Karpas-422 (cell line): ENCODE measurements around the gene FBXO2. TPM values are rescaled to one million over a fixed set of nuclear protein-coding genes. Genes with fewer than 3 reads are reported as not detected.

Source experiments
- DNase-seq: peaks from one replicate; pipeline ENCODE4 v3.0.0-alpha.2; 2015
- H2AFZ ChIP-seq: fragments of 200-600 bp; sonication (generic); 2 replicates; pipeline ENCODE4 v1.6.1; 2014; ENCODE audit warnings: antibody characterized with exemption, low read length, mixed read lengths
- H3K27ac ChIP-seq: fragments of 200-600 bp; sonication (generic); 2 replicates; pipeline ENCODE4 v1.5.1; 2014; ENCODE audit warnings: mild to moderate bottlenecking, low read length, moderate library complexity
- H3K27me3 ChIP-seq: fragments of 200-600 bp; sonication (generic); 2 replicates; pipeline ENCODE4 v1.6.1; 2014; ENCODE audit warnings: low read length, mixed read lengths
- H3K36me3 ChIP-seq: fragments of 200-600 bp; sonication (generic); 2 replicates; pipeline ENCODE4 v1.6.1; 2014; ENCODE audit warnings: low read length, mixed read lengths; ENCODE audit not compliant: insufficient read depth
- H3K4me1 ChIP-seq: fragments of 200-600 bp; sonication (generic); 2 replicates; pipeline ENCODE4 v1.6.1; 2014; ENCODE audit warnings: mild to moderate bottlenecking, low read length, mixed read lengths
- H3K4me2 ChIP-seq: fragments of 200-600 bp; sonication (generic); 2 replicates; pipeline ENCODE4 v1.6.1; 2014; ENCODE audit warnings: low read length, low read depth, mild to moderate bottlenecking; ENCODE audit not compliant: poor library complexity, severe bottlenecking
- H3K4me3 ChIP-seq: fragments of 200-600 bp; sonication (generic); 2 replicates; pipeline ENCODE4 v1.5.1; 2014; ENCODE audit warnings: mild to moderate bottlenecking, antibody characterized with exemption, low read length, mixed read lengths
- H3K79me2 ChIP-seq: fragments of 200-600 bp; sonication (generic); 2 replicates; pipeline ENCODE4 v1.6.1; 2014; ENCODE audit warnings: mild to moderate bottlenecking, low read length, mixed read lengths
- H3K9ac ChIP-seq: fragments of 200-600 bp; sonication (generic); 2 replicates; pipeline ENCODE4 v1.6.0; 2014; ENCODE audit warnings: low read length
- H3K9me2 ChIP-seq: fragments of 200-600 bp; sonication (generic), shearing (Covaris generic); replicated peaks from 2 replicates; pipeline ENCODE4 v1.6.0; 2014; ENCODE audit warnings: mild to moderate bottlenecking, low read length, moderate library complexity; ENCODE audit not compliant: insufficient read depth
- H3K9me3 ChIP-seq: fragments of 300-700, 200-600 bp; sonication (generic); 2 replicates; pipeline ENCODE4 v1.6.1; 2014; ENCODE audit warnings: low read length, mixed read lengths
- H4K20me1 ChIP-seq: fragments of 200-600 bp; sonication (generic); 2 replicates; pipeline ENCODE4 v1.6.1; 2014; ENCODE audit warnings: mild to moderate bottlenecking, antibody characterized with exemption, low read length, low read depth; ENCODE audit not compliant: insufficient read depth
- total RNA-seq: library from RNA; depleted of rRNA; stranded (reverse); fragments of >200 nt; shearing (Covaris generic); gene quantifications from 2 replicates; pipeline ENCODE4 v1.2.3, GENCODE V29; 2014; ENCODE audit warnings: low replicate concordance

The FBXO2 gene
- total RNA-seq, 1 experiment from 2014 or later = not detected

DNA sequence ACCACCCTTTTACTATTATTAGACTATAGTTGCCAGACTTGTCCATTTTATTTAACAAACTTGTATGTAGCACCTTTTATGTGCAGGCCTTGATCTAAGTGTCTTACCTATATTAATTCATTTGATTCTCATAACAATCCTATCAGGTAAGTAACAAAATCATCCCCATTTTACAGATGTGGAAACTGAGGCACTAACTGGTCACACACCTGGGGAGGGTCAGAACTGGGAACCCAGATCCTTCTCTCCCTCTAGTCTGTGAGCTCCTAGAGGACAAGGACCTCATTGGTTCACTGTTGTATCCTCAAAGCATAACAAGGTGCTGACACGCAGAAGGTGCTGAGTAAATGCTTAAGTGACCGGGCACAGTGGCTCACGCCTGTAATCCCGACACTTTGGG is 14.9 kb downstream of the FBXO2 start:
- H3K4me3 ChIP-seq = no peak overlapping the region
- H3K9me3 ChIP-seq = no peaks in the 10 kb centered on the region
- no peak for DNase-seq
- H4K20me1 ChIP-seq = no peaks in the 10 kb centered on the region; the same call in 1 of the 2 replicates
- no peak overlapping the region for H2AFZ ChIP-seq
- no peak overlapping the region for H3K9ac ChIP-seq
- no peaks in the 10 kb centered on the region for H3K79me2 ChIP-seq
- H3K4me1 ChIP-seq = peaks cover 4% of the 10 kb centered on the region
- no peak overlapping the region for H3K27ac ChIP-seq
- H3K4me2 ChIP-seq = no peak overlapping the region
- H3K9me2 ChIP-seq = no peaks in the 10 kb centered on the region
- H3K27me3 ChIP-seq = no peaks in the 10 kb centered on the region
- no peaks in the 10 kb centered on the region for H3K36me3 ChIP-seq

DNA sequence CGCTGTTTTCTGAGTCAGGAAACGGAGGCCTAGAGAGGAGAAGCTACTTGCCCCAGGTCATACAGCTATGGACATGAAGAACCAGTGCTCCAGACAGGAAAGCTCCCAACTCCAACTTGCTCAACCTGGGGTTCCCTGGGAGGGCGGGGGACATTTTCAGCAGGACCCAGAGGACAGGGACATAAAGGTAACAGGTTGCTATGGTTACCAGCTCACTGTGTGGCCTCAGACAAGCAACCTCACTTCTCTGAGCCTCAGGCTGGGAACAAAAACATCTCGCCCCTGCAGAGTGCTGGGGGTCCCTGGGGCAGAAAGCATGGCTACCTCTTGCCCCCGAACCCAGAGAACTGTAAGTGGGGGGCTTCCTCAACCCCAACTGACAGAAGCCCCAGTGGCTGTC is 16.1 kb downstream of the FBXO2 start:
- Histone ChIP-seq H3K9me3 (no peaks in the 10 kb centered on the region), H3K27ac (no peak overlapping the region), H3K9ac (no peak overlapping the region), H3K4me3 (no peak overlapping the region), H3K36me3 (no peaks in the 10 kb centered on the region), H3K4me1 (peaks cover 4% of the 10 kb centered on the region), H3K4me2 (no peak overlapping the region), H4K20me1 (no peaks in the 10 kb centered on the region; the same call in 1 of the 2 replicates), H3K9me2 (no peaks in the 10 kb centered on the region), H3K79me2 (no peaks in the 10 kb centered on the region), H3K27me3 (no peaks in the 10 kb centered on the region), H2AFZ (no peak overlapping the region)
- DNase-seq = no peak

DNA sequence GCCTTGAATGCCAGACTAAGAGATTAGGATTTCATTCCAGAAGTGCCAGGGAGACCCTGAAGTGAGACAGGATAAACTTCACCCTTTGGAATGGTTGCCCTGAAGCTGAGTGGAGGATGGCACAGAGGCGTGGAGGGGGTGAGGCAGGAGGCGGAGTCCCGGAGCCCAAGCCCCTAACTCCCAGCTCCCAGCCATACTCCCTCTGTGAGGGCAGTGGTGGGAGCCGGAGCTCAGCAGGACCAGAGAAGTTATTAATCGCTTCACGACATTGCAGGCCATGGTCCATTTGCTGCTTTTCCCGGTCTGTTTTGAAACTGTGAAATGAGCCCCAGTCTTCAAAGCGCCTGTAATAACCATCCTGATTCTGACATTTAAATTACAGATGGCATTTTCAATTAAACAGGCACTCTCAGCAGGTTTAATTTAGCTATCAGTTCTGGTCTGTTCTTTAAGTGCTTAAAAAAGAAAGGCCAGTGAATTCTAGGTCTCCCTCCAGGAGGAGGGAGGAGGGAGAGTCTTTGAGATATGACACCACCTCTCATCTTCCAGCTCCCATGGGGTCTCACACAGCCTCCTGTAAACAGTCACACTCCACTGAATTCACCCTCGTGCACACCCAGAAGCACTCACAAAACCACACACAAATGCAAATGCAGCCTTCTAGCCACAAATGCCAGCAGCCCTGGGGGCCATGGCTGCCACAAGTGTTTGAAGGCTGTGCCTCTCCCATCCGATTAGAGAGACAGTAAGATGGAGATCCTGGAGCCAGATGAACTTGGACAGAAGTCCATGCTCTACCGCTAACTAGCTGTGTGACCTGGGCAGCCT is 19.6 kb downstream of the FBXO2 start:
- Histone ChIP-seq H3K9me2 (no peaks in the 10 kb centered on the region), H3K4me2 (no peak overlapping the region), H3K79me2 (no peaks in the 10 kb centered on the region), H3K27ac (no peak overlapping the region), H2AFZ (no peak overlapping the region), H3K27me3 (no peaks in the 10 kb centered on the region), H3K36me3 (no peaks in the 10 kb centered on the region), H3K4me3 (no peak overlapping the region), H3K9ac (no peak overlapping the region), H4K20me1 (no peaks in the 10 kb centered on the region), H3K4me1 (peaks cover 10% of the 10 kb centered on the region), H3K9me3 (no peaks in the 10 kb centered on the region)
- no peak for DNase-seq

DNA sequence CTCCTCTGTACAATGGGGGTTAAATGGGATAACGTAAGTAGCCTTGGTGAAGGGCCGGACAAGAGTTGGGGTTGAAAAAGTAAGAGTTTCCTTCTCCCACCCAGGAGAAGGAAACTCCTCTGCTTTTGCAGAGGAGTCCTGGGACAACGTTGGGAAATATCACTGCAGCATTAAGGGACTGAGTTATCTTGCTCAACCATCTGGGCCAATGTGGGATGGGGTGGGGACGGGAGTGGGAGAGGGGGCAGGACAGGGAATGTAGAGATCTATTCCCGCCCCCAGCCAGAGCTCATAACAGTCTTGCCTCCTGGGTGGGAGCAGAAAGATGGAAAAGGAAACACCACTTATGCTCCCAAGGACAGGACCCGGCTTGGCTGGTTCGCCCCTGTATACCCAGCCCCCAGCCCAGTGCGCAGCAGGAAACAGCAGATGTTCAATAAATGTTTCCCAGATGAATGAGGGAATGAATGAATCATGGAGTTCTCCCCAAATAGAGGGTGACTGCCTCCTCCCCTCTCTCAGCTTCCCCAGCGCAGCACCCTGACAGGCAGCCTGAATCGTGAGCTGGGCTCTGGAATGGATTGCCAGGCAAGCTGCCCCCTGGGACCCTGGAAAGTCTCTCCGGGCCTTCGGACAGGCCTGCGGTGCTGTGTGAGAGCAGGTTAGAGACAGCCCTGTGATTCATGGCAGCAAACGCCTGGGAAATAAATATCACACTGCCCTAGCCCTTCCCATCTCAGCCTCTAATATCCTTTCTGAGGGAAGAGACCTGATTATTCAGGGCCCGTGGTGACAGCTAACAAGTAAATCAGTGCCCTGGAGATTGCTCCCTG is 24.8 kb downstream of the FBXO2 start:
- Histone ChIP-seq H3K79me2 (no peaks in the 10 kb centered on the region), H3K9me2 (no peaks in the 10 kb centered on the region), H3K27me3 (no peaks in the 10 kb centered on the region), H3K36me3 (no peaks in the 10 kb centered on the region), H3K9ac (no peak overlapping the region), H3K4me2 (no peak overlapping the region), H3K4me1 (peaks cover 5% of the 10 kb centered on the region), H3K4me3 (no peak overlapping the region), H3K27ac (no peak overlapping the region), H2AFZ (no peak overlapping the region), H4K20me1 (no peaks in the 10 kb centered on the region; the same call in 1 of the 2 replicates), H3K9me3 (no peaks in the 10 kb centered on the region)
- no peak for DNase-seq

DNA sequence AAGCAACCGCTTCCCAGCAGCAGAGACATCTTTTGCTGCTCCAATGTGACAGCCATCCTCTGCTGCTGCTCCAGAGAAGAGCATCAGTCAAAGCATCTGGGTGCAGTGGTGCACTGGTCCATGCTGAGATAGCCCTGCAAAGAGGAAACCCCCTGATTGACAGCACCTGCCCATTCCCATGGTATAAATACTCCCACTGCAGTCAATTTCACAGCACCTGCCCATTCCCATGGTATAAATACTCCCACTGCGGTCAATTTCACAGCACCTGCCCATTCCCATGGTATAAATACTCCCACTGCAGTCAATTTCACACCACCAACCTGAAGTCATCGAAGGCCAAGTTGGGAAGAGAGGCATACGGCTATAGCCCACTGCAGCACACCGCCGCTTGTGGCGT is 25.5 kb downstream of the FBXO2 start:
- Histone ChIP-seq H3K36me3 (no peaks in the 10 kb centered on the region), H3K4me1 (peaks cover 5% of the 10 kb centered on the region), H2AFZ (no peak overlapping the region), H3K79me2 (no peaks in the 10 kb centered on the region), H3K9me3 (no peaks in the 10 kb centered on the region), H3K27ac (no peak overlapping the region), H3K9me2 (no peaks in the 10 kb centered on the region), H3K4me3 (no peak overlapping the region), H3K9ac (no peak overlapping the region), H3K27me3 (no peaks in the 10 kb centered on the region), H4K20me1 (no peaks in the 10 kb centered on the region; the same call in 1 of the 2 replicates), H3K4me2 (no peak overlapping the region)
- no peak for DNase-seq

DNA sequence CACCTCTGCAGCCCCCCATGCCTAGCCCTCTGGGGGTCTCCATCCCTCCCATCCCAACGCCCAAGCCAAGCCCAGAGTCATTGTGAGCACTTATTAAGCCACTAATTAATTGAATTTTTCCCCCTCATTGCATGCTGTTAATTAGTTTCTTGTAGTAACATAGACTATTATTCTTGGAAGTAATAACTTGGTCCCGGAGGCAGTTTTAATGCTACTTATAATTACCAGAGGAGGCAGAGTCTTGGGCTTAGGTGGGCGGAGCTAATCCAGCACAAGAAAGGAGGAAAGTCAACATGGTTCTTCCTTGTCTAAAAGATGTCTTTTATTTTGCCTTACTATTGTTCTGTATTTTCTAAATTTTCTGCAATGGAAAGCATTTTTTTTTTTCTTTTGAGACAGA is 27.7 kb downstream of the FBXO2 start:
- H3K9me3 ChIP-seq = no peaks in the 10 kb centered on the region
- H3K9me2 ChIP-seq = no peaks in the 10 kb centered on the region
- no peak for DNase-seq

DNA sequence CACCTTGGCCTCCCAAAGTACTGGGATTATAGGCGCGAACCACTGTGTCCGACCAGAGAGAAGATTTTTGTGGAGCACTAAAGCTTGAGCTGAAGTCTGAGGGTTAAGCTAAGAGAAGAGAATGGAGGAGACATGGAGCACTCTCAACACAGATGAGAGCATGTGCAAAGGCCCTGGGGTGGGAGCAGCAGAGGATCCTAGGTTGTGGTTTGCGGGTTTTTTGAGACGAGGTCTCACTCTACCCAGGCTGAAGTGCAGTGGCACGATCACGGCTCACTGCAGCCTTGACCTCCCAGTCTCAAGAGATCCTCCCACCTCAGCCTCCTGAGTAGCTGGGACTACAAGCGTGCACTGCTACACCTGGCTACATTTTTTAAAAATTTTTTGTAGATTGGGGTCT is 30.5 kb downstream of the FBXO2 start:
- Histone ChIP-seq H4K20me1 (no peaks in the 10 kb centered on the region; the same call in 1 of the 2 replicates), H3K36me3 (no peaks in the 10 kb centered on the region), H2AFZ (no peak overlapping the region), H3K9me3 (no peaks in the 10 kb centered on the region), H3K9ac (no peak overlapping the region), H3K79me2 (no peaks in the 10 kb centered on the region), H3K27me3 (no peaks in the 10 kb centered on the region), H3K4me2 (no peak overlapping the region), H3K4me3 (no peak overlapping the region), H3K9me2 (no peaks in the 10 kb centered on the region), H3K4me1 (no peaks in the 10 kb centered on the region), H3K27ac (no peak overlapping the region)
- DNase-seq = no peak

More for the DNA sequence above, 27.7 kb downstream of the FBXO2 start:
- H3K4me2 ChIP-seq = no peak overlapping the region
- no peaks in the 10 kb centered on the region; the same call in 1 of the 2 replicates for H4K20me1 ChIP-seq
- H3K4me1 ChIP-seq = peaks cover 5% of the 10 kb centered on the region
- H3K36me3 ChIP-seq = no peaks in the 10 kb centered on the region
- H2AFZ ChIP-seq = no peak overlapping the region
- no peak overlapping the region for H3K27ac ChIP-seq
- no peak overlapping the region for H3K4me3 ChIP-seq
- no peak overlapping the region for H3K9ac ChIP-seq
- no peaks in the 10 kb centered on the region for H3K79me2 ChIP-seq
- H3K27me3 ChIP-seq = no peaks in the 10 kb centered on the region

DNA sequence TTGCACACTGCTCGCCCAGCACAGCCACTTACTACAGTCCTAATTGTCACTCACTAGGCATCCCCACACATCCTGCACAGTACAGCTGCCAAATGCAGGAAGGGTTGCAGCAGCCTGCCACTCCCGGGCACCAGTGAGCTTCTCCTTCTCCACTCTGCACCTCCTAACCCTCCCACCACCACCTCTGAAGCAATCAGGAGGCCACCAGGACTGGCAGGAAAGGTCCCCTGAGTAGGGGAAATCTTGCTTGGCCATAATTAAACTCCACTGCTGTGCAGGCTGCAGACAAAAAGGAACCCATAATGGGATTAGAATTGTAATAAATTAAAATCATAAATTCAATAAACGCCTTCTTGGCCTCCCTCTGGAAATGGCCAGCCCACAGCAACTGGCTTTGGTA is 31.8 kb downstream of the FBXO2 start:
- Histone ChIP-seq H4K20me1 (no peaks in the 10 kb centered on the region), H3K79me2 (no peaks in the 10 kb centered on the region), H3K9me2 (no peaks in the 10 kb centered on the region), H3K4me2 (no peak overlapping the region), H3K9me3 (no peaks in the 10 kb centered on the region), H3K4me1 (no peaks in the 10 kb centered on the region), H2AFZ (no peak overlapping the region), H3K27ac (no peak overlapping the region), H3K9ac (no peak overlapping the region), H3K36me3 (no peaks in the 10 kb centered on the region), H3K4me3 (no peak overlapping the region), H3K27me3 (no peaks in the 10 kb centered on the region)
- no peak for DNase-seq
